ENCODE measurements around the gene LHFPL3. TPM values are rescaled to one million over a fixed set of nuclear protein-coding genes. Genes with fewer than 3 reads are reported as not detected.
"Not testable (repeated sequence)": the region's sequence is repeated elsewhere in the genome, so short reads cannot be mapped to it uniquely, and the experiment has no call there.

Gene LHFPL3
- total RNA-seq, 4 donors from 2014 or later: 0.83 TPM; not detected in 3

DNA sequence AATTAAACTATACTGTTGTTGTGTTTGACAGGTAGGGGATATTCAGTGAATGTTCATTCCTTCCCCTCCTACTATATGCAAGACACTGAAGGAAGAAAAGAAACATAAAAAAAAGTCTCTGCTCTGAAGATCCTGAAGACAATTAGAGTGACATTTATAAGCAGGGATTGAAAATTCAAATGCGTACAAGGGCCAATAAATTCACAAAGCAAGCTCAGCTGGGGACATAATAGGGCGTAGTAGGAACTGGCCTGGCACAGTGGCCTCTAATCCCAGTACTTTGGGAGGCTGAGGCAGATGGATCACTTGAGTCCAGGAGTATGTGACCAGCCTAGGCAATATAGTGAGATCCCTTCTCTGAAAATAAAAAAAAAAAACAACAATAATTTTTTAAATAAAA, 580.7 kb downstream of the LHFPL3 start:
- no peak for TF ChIP-seq POLR2A (IDR thresholded peaks at IDR 0.05)
- TF ChIP-seq, protein P1, sequence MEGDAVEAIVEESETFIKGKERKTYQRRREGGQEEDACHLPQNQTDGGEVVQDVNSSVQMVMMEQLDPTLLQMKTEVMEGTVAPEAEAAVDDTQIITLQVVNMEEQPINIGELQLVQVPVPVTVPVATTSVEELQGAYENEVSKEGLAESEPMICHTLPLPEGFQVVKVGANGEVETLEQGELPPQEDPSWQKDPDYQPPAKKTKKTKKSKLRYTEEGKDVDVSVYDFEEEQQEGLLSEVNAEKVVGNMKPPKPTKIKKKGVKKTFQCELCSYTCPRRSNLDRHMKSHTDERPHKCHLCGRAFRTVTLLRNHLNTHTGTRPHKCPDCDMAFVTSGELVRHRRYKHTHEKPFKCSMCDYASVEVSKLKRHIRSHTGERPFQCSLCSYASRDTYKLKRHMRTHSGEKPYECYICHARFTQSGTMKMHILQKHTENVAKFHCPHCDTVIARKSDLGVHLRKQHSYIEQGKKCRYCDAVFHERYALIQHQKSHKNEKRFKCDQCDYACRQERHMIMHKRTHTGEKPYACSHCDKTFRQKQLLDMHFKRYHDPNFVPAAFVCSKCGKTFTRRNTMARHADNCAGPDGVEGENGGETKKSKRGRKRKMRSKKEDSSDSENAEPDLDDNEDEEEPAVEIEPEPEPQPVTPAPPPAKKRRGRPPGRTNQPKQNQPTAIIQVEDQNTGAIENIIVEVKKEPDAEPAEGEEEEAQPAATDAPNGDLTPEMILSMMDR (IDR thresholded peaks at IDR 0.05): no peak
- intact Hi-C loops (cut with DNase I; ENCODE audit: low total_unique reads): no loop called here
- Histone ChIP-seq H3K9me3 (no peaks in the 10 kb centered on the region), H3K36me3 (no peaks in the 10 kb centered on the region), H3K4me3 (no peak overlapping the region), H3K27ac (no peak overlapping the region), H3K4me1 (no peaks in the 10 kb centered on the region), H3K27me3 (no peaks in the 10 kb centered on the region)
- no peak for DNase-seq

- no peak for TF ChIP-seq POLR2A (IDR thresholded peaks at IDR 0.05)
- TF ChIP-seq, protein P1 (IDR thresholded peaks at IDR 0.05): no peak
- Histone ChIP-seq H3K27ac (no peak overlapping the region), H3K4me1 (no peaks in the 10 kb centered on the region), H3K4me3 (no peak overlapping the region), H3K9me3 (no peaks in the 10 kb centered on the region), H3K36me3 (no peaks in the 10 kb centered on the region), H3K27me3 (no peaks in the 10 kb centered on the region)
- DNase-seq: no peak
- intact Hi-C loops (cut with DNase I; ENCODE audit: low total_unique reads): no loop called here
Measured at GRCh38 chr7:104914421-104914820, 586.0 kb downstream of the LHFPL3 start.

- Histone ChIP-seq H3K27ac (peak overlapping the region; percentile 25 to 70), H3K27me3 (no peaks in the 10 kb centered on the region), H3K4me3 (no peak overlapping the region), H3K36me3 (no peaks in the 10 kb centered on the region), H3K4me1 (no peaks in the 10 kb centered on the region), H3K9me3 (no peaks in the 10 kb centered on the region)
- no peak for TF ChIP-seq POLR2A (IDR thresholded peaks at IDR 0.05)
- TF ChIP-seq, protein P1 (IDR thresholded peaks at IDR 0.05): no peak
- intact Hi-C loops (cut with DNase I; ENCODE audit: low total_unique reads): no loop called here
- DNase-seq: no peak
Measured at GRCh38 chr7:104921596-104921995, 593.2 kb downstream of the LHFPL3 start.

DNA sequence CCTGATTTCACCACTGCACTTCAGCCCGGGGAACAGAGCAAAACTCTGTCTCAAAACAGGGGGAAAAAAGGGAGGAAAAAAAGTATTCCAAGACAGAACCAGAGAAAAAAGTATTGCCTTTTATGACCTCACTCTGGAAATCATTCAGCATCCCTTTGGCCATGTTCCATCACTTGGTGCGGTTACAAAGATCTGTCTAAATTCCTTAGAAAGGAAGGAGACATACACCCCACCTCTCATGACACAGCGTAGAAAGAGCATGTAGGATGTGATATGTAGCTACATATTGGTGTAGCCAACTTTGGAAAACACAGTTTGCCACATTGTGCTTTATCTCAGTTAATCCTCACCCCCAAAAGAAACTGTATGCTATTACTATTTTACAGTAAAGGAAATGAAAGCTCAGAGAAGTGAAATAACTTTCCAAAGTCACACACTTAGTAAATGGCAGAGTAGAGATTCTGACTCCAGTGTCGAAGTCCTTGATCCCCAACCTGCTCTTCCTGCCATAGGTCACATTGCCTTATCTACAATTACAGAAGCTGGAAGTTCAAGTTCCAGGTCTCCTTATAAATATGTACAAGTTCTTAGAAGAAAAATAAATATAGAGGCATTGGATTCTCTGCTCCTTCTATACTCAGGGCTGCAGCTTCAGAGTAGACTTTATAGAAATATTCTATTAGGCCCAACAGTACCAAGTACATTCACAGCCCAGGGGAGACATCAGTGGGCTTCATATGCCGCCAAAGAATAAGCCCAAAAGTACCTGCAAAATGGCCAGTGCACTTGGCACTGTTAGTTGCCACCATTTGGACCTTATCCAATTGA, 594.0 kb downstream of the LHFPL3 start:
- no peaks in the 10 kb centered on the region for H3K27me3 ChIP-seq

DNA sequence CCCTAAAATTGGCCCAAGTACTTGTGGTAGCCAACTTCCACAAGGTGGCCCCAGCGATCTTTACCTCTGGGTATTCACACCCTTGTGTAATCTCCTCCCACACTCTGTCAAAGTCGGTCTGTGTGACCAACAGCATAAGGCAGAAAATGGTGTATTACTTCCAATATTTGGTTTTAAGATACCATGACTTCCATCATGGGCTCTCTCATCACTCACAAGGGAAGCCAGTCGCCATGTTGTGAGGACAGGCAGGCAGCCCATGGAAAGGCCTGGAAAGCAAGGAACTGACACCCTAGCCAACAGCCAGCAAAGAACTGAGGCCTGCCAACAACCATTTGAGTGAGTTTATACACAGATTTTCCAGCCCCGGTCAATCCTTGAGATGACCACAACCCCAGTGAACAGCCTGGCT, 594.6 kb downstream of the LHFPL3 start:
- H3K27ac ChIP-seq: peak overlapping the region; percentile 25 to 70
- H3K4me1 ChIP-seq: no peaks in the 10 kb centered on the region
- H3K27me3 ChIP-seq: no peaks in the 10 kb centered on the region
- H3K9me3 ChIP-seq: no peaks in the 10 kb centered on the region
- no peaks in the 10 kb centered on the region for H3K36me3 ChIP-seq
- H3K4me3 ChIP-seq: no peak overlapping the region
- TF ChIP-seq POLR2A (IDR thresholded peaks at IDR 0.05): no peak
- TF ChIP-seq, protein P1 (IDR thresholded peaks at IDR 0.05): peak; percentile 34 to 69 (median 57)
- intact Hi-C loops (cut with DNase I; ENCODE audit: low total_unique reads): no loop called here
- DNase-seq: peak; percentile 54 to 69

More for the DNA sequence above, 594.0 kb downstream of the LHFPL3 start:
- H3K9me3 ChIP-seq: no peaks in the 10 kb centered on the region
- intact Hi-C loops (cut with DNase I; ENCODE audit: low total_unique reads): no loop called here
- no peak overlapping the region for H3K4me3 ChIP-seq
- peak overlapping the region; percentile 25 to 70 for H3K27ac ChIP-seq
- DNase-seq: no peak
- H3K36me3 ChIP-seq: no peaks in the 10 kb centered on the region
- TF ChIP-seq POLR2A (IDR thresholded peaks at IDR 0.05): no peak
- TF ChIP-seq, protein P1 (IDR thresholded peaks at IDR 0.05): no peak
- no peaks in the 10 kb centered on the region for H3K4me1 ChIP-seq

- H3K27me3 ChIP-seq; H3K27ac ChIP-seq; DNase-seq; H3K36me3 ChIP-seq; H3K9me3 ChIP-seq; intact Hi-C loops (cut with DNase I; ENCODE audit: low total_unique reads); H3K4me3 ChIP-seq; H3K4me1 ChIP-seq: not testable (repeated sequence)
Measured at GRCh38 chr7:104926189-104926588, 597.8 kb downstream of the LHFPL3 start.
